ENCODE data around the gene FCGR3A. TPM values are rescaled to one million over a fixed set of nuclear protein-coding genes. Genes with fewer than 3 reads are reported as not detected.

The FCGR3A gene
- total RNA-seq, result not detected in 2 replicates

GRCh38 chr1:161549652-161550051 is at the start of gene FCGR3A:
FCGR3A (minus strand) TSS chr1:161549818; CDS start chr1:161549736, 82 bp downstream.

DNA sequence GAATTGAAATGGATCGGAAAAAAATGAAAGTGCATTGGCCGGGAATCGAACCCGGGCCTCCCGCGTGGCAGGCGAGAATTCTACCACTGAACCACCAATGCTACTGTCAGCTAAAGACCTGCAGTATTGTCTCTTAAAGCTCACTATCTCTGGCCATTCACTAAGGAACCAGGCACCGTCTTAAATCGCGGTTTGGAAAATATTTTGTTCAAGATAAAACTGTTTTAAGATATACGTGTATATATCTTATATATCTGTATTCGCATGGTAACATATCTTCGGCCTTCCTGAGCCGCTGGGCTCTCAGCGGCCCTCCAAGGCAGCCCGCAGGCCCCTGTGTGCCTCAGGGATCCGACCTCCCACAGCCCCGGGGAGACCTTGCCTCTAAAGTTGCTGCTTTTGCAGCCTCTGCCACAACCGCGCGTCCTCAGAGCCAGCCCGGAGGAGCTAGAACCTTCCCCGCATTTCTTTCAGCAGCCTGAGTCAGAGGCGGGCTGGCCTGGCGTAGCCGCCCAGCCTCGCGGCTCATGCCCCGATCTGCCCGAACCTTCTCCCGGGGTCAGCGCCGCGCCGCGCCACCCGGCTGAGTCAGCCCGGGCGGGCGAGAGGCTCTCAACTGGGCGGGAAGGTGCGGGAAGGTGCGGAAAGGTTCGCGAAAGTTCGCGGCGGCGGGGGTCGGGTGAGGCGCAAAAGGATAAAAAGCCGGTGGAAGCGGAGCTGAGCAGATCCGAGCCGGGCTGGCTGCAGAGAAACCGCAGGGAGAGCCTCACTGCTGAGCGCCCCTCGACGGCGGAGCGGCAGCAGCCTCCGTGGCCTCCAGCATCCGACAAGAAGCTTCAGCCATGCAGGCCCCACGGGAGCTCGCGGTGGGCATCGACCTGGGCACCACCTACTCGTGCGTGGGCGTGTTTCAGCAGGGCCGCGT is 25.5 kb downstream of the FCGR3A start, which contains the start of gene HSPA6:
Gene HSPA6 (plus strand): TSS at position 724 of the 925 bp plus-strand sequence. CDS start 119 bp downstream, at position 843.

Other genes with a start within 250 kb of the FCGR3A start
- gene MPZ, start 239.8 kb downstream of the FCGR3A start, total RNA-seq, result 0.76 and 0.81 TPM in 2 replicates
- gene SDHC, start 235.4 kb downstream of the FCGR3A start, total RNA-seq, result 6.3 and 23.0 TPM in 2 replicates
- gene CFAP126, start 181.9 kb downstream of the FCGR3A start, total RNA-seq, result not detected in 2 replicates
- 0.44 TPM in 1 of 2 replicates, not detected in the other for gene FCGR2A, start 44.4 kb downstream of the FCGR3A start, total RNA-seq
- under 0.01 and 0.38 TPM in 2 replicates for gene HSPA6, start 25.3 kb downstream of the FCGR3A start, total RNA-seq
- gene FCGR3B, start 81.4 kb upstream of the FCGR3A start, total RNA-seq, result not detected in 2 replicates
- gene FCGR2B, start 113.3 kb upstream of the FCGR3A start, total RNA-seq, result not detected in 2 replicates
- 0.06 and 0.49 TPM in 2 replicates for gene FCRLA, start 157.4 kb upstream of the FCGR3A start, total RNA-seq
- 0.19 and 0.97 TPM in 2 replicates for gene FCRLB, start 171.7 kb upstream of the FCGR3A start, total RNA-seq
- gene DUSP12, start 200.0 kb upstream of the FCGR3A start, total RNA-seq, result 27.4 and 34.2 TPM in 2 replicates
- gene ATF6, start 216.5 kb upstream of the FCGR3A start, total RNA-seq, result 29.8 and 77.5 TPM in 2 replicates